ENCODE measurements around the gene CYP8B1. TPM values are rescaled to one million over a fixed set of nuclear protein-coding genes. Genes with fewer than 3 reads are reported as not detected.

The CYP8B1 gene
- total and polyA plus RNA-seq, 2 of the 8 experiments (the other 6 are each of a cell fraction or from before 2014, with no cell fraction given) = not detected

DNA sequence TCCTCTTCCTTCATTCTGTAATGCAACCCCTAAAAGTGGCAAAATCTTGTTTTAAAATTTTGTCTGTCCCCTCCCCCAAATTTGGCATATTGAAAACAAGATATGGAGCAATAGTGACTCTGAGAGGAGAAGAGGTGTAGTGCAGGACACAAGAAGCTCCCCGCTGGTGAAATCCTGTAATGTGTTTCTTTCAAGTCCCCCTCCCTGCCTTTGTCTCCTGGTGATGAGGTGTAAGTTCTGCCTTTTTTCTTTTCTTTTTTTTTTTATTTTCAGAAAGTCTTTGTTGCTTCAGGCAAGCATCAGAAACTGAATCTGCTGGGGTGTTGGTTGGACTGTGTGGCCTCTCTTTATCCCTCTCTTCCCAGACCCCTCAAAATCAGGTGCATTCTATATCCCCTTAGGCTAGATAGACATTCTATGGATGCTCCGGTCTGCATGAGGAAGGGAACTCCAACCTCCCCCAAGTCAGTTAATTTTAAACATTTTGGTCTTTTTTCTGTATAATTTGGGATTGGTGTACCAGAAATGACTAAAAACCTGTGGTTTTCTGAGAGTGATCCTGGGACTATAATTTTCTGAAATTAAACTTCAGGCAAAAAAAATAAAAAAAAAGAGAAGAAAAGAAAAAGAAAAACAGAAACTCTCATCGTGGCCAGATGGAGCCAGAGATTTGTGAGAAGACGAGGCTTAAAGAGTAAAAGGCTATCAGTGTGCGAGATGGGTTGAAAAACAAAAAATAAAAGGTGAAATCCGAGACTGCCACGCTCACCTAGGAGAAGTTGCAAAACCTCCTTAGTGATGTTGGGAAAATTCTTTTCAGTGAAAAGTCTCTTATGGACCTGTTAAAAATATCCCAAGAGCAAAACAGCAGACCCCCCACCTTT, 45.0 kb downstream of the CYP8B1 start:
- H3K27me3 ChIP-seq (replicated peaks in 1 of 4; ENCODE audit: control insufficient read depth in 3 of 4, extremely low read depth in 1 of 4, insufficient read depth in 3 of 4, low read length in 3 of 4) = no peaks in the 10 kb centered on the region
- H3K4me3 ChIP-seq (ENCODE audit: extremely low read depth in 1 of 4, insufficient read depth in 2 of 4, low read depth in 3 of 4, low read length in 4 of 4) = no peak overlapping the region
- no peak overlapping the region for H4K91ac ChIP-seq (replicated peaks; ENCODE audit: insufficient read length, low read length)
- no peak overlapping the region for H4K8ac ChIP-seq (ENCODE audit: extremely low read depth, insufficient read depth, low read length)
- H3K4me2 ChIP-seq (ENCODE audit: insufficient read depth in 1 of 2, low read depth in 2 of 2, low read length in 2 of 2) = no peak overlapping the region
- no peaks in the 10 kb centered on the region for H4K20me1 ChIP-seq (replicated peaks in 1 of 2; ENCODE audit: control insufficient read depth in 1 of 2, insufficient read depth in 2 of 2, low read length in 2 of 2)
- ChIA-PET CTCF (ENCODE audit: partially characterized antibody) (interaction anchor here (0.5 to 3.5 kb wide), 47 partner anchors 9 to 1425 kb away, joined by 3 to 28 read pairs (median 4); no protein-coding TSS in a partner anchor), POLR2A (ENCODE audit: partially characterized antibody) (interaction anchor here (0.9 to 2.9 kb wide), 2 partner anchors 26 to 83 kb away, joined by 3 to 13 read pairs; partner anchors contain the start of gene HIGD1A)
- no peaks in the 10 kb centered on the region for H3K36me3 ChIP-seq (ENCODE audit: control insufficient read depth in 2 of 4, insufficient read depth in 4 of 4, low read length in 3 of 4)
- peaks cover 0 to 3% (median 2%) of the 10 kb centered on the region in 4 experiments; a peak in 3 of 7 replicates for H3K4me1 ChIP-seq (replicated peaks in 1 of 4; ENCODE audit: control insufficient read depth in 3 of 4, insufficient read depth in 4 of 4, low read length in 3 of 4)
- no peak overlapping the region for H3K56ac ChIP-seq (replicated peaks; ENCODE audit: insufficient read length, low read depth, low read length)
- no peak overlapping the region for H4K5ac ChIP-seq (ENCODE audit: insufficient read length, low read depth, low read length)
- peak; percentile 66 for FAIRE-seq
- no peak overlapping the region for H2BK120ac ChIP-seq (replicated peaks; ENCODE audit: low read depth, low read length)
- no peak overlapping the region for H3K18ac ChIP-seq (ENCODE audit: extremely low read depth, low read length)
- no peaks in the 10 kb centered on the region for H3K79me1 ChIP-seq (ENCODE audit: low read depth, low read length)
- H3K79me2 ChIP-seq (ENCODE audit: control insufficient read depth in 1 of 2, insufficient read depth in 2 of 2, low read length in 2 of 2) = no peaks in the 10 kb centered on the region
- H2BK15ac ChIP-seq (ENCODE audit: low read length) = no peak overlapping the region
- H2BK12ac ChIP-seq (ENCODE audit: low read depth, low read length) = no peak overlapping the region
- no peak overlapping the region for H3K27ac ChIP-seq (ENCODE audit: low read depth, low read length)
- 48% methylated on average over 7 of the region's 7 CpGs; no CpG with 5 or more reads in 1 of the 2 experiments for WGBS, 2 experiments (ENCODE audit: extremely low coverage in 1 of 2, insufficient coverage in 1 of 2, insufficient read length in 1 of 2, insufficient replicate concordance in 2 of 2, low coverage in 1 of 2, low lambda C conversion rate in 2 of 2, missing lambda C conversion rate in 1 of 2)
- DNase-seq (ENCODE audit: low read depth in 1 of 2, low spot score in 2 of 2) = no peak
- no peak overlapping the region for H3K14ac ChIP-seq (ENCODE audit: insufficient read length)
- no peak overlapping the region for H2BK5ac ChIP-seq (ENCODE audit: low read depth, low read length)
- no peak overlapping the region for H3K23ac ChIP-seq (ENCODE audit: insufficient read length)
- no peak overlapping the region for H3K9ac ChIP-seq (replicated peaks in 1 of 4; ENCODE audit: extremely low read depth in 1 of 4, low read depth in 3 of 4, low read length in 3 of 4)
- H2AK5ac ChIP-seq (ENCODE audit: low read depth, low read length) = no peak overlapping the region
- 0 out of 2 replicates have a peak overlapping the region, but pooled peaks have one; percentile 35 for H2AFZ ChIP-seq (ENCODE audit: low read length)
- no peak overlapping the region for H2BK20ac ChIP-seq (ENCODE audit: low read length)
- no peaks in the 10 kb centered on the region for H3K9me3 ChIP-seq (ENCODE audit: insufficient read depth in 2 of 2, low read depth in 1 of 2, low read length in 1 of 2)
- 0 out of 2 replicates have a peak, but pooled peaks have one; percentile 6 for TF ChIP-seq NRF1 (IDR thresholded peaks at IDR 0.05; ENCODE audit: low read depth, low read length)
- TF ChIP-seq RAD21 (IDR thresholded peaks at IDR 0.05 in 1 of 2, conservative IDR thresholded peaks at IDR 0.05 in 1 of 2; ENCODE audit: low read depth in 2 of 2, low read length in 2 of 2) = peak; percentile 86 to 89
- no peak for TF ChIP-seq SP4 (IDR thresholded peaks at IDR 0.05; ENCODE audit: low read length)
- TF ChIP-seq, protein P1, sequence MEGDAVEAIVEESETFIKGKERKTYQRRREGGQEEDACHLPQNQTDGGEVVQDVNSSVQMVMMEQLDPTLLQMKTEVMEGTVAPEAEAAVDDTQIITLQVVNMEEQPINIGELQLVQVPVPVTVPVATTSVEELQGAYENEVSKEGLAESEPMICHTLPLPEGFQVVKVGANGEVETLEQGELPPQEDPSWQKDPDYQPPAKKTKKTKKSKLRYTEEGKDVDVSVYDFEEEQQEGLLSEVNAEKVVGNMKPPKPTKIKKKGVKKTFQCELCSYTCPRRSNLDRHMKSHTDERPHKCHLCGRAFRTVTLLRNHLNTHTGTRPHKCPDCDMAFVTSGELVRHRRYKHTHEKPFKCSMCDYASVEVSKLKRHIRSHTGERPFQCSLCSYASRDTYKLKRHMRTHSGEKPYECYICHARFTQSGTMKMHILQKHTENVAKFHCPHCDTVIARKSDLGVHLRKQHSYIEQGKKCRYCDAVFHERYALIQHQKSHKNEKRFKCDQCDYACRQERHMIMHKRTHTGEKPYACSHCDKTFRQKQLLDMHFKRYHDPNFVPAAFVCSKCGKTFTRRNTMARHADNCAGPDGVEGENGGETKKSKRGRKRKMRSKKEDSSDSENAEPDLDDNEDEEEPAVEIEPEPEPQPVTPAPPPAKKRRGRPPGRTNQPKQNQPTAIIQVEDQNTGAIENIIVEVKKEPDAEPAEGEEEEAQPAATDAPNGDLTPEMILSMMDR (IDR thresholded peaks at IDR 0.05; ENCODE audit: control extremely low read depth in 1 of 3, insufficient read depth in 1 of 3, low read depth in 1 of 3, low read length in 3 of 3) = peak in 2 of 3 experiments; percentile 70 to 74; a peak in 3 of 4 replicates
- TF ChIP-seq SRF (IDR thresholded peaks at IDR 0.05; ENCODE audit: low read depth, low read length) = no peak
- TF ChIP-seq CREB1 (IDR thresholded peaks at IDR 0.05) = no peak; the same call in 1 of the 2 replicates
- no peak for TF ChIP-seq TCF12 (IDR thresholded peaks at IDR 0.05; ENCODE audit: low read depth, low read length)
- peak; percentile 50 for TF ChIP-seq CEBPB (IDR thresholded peaks at IDR 0.05; ENCODE audit: low read depth, low read length)
- H3K4ac ChIP-seq (replicated peaks; ENCODE audit: insufficient read length, low read depth, low read length) = no peak overlapping the region
- no peaks in the 10 kb centered on the region for H3K23me2 ChIP-seq (ENCODE audit: low read depth, low read length)

Data from H1 (cell line).